ENCODE results near the gene LMBR1. TPM values are rescaled to one million over a fixed set of nuclear protein-coding genes. Genes with fewer than 3 reads are reported as not detected.

LMBR1 gene
- total RNA-seq, 1 donor from 2014 or later, result 159 TPM

- H3K27ac Mint-ChIP-seq (ENCODE audit: unreplicated experiment), result no peak overlapping the region
- no peak overlapping the region for H3K4me3 Mint-ChIP-seq (ENCODE audit: unreplicated experiment)
- H3K36me3 Mint-ChIP-seq (ENCODE audit: low read depth, unreplicated experiment), result peaks cover 8% of the 10 kb centered on the region
- no peak for TF ChIP-seq CTCF (IDR thresholded peaks at IDR 0.05; ENCODE audit: unreplicated experiment)
- H3K27me3 Mint-ChIP-seq (ENCODE audit: unreplicated experiment), result peaks cover 3% of the 10 kb centered on the region
- no peaks in the 10 kb centered on the region for H3K9me3 Mint-ChIP-seq (ENCODE audit: unreplicated experiment)
- no peaks in the 10 kb centered on the region for H3K4me1 Mint-ChIP-seq (ENCODE audit: unreplicated experiment)
- DNase-seq (ENCODE audit: low spot score), result no peak
Measured at GRCh38 chr7:156754201-156754600, 138.8 kb downstream of the LMBR1 start.

- H3K27me3 Mint-ChIP-seq (ENCODE audit: unreplicated experiment), result peaks cover 3% of the 10 kb centered on the region
- no peak for DNase-seq (ENCODE audit: low spot score)
- H3K36me3 Mint-ChIP-seq (ENCODE audit: low read depth, unreplicated experiment), result peaks cover 8% of the 10 kb centered on the region
- no peak overlapping the region for H3K27ac Mint-ChIP-seq (ENCODE audit: unreplicated experiment)
- no peak for TF ChIP-seq CTCF (IDR thresholded peaks at IDR 0.05; ENCODE audit: unreplicated experiment)
- no peaks in the 10 kb centered on the region for H3K9me3 Mint-ChIP-seq (ENCODE audit: unreplicated experiment)
- no peak overlapping the region for H3K4me3 Mint-ChIP-seq (ENCODE audit: unreplicated experiment)
- H3K4me1 Mint-ChIP-seq (ENCODE audit: unreplicated experiment), result no peaks in the 10 kb centered on the region
Measured at GRCh38 chr7:156753630-156754029, 139.4 kb downstream of the LMBR1 start.

- TF ChIP-seq CTCF (IDR thresholded peaks at IDR 0.05; ENCODE audit: unreplicated experiment), result no peak
- Mint-ChIP-seq H3K4me1 (ENCODE audit: unreplicated experiment) (no peaks in the 10 kb centered on the region), H3K27ac (ENCODE audit: unreplicated experiment) (no peak overlapping the region), H3K4me3 (ENCODE audit: unreplicated experiment) (no peak overlapping the region), H3K27me3 (ENCODE audit: unreplicated experiment) (peaks cover 3% of the 10 kb centered on the region), H3K9me3 (ENCODE audit: unreplicated experiment) (no peaks in the 10 kb centered on the region), H3K36me3 (ENCODE audit: low read depth, unreplicated experiment) (peaks cover 8% of the 10 kb centered on the region)
- no peak for DNase-seq (ENCODE audit: low spot score)
Measured at GRCh38 chr7:156753229-156753560, 139.8 kb downstream of the LMBR1 start.

GRCh38 chr7:156752367-156753228 lies 140.4 kb downstream of the LMBR1 start:
- H3K27ac Mint-ChIP-seq (ENCODE audit: unreplicated experiment), result no peak overlapping the region
- no peak for DNase-seq (ENCODE audit: low spot score)
- no peaks in the 10 kb centered on the region for H3K4me1 Mint-ChIP-seq (ENCODE audit: unreplicated experiment)
- peaks cover 8% of the 10 kb centered on the region for H3K36me3 Mint-ChIP-seq (ENCODE audit: low read depth, unreplicated experiment)
- no peak for TF ChIP-seq CTCF (IDR thresholded peaks at IDR 0.05; ENCODE audit: unreplicated experiment)
- H3K27me3 Mint-ChIP-seq (ENCODE audit: unreplicated experiment), result peaks cover 3% of the 10 kb centered on the region
- H3K9me3 Mint-ChIP-seq (ENCODE audit: unreplicated experiment), result no peaks in the 10 kb centered on the region
- no peak overlapping the region for H3K4me3 Mint-ChIP-seq (ENCODE audit: unreplicated experiment)

GRCh38 chr7:156751319-156751718 lies 141.7 kb downstream of the LMBR1 start:
- H3K27ac Mint-ChIP-seq (ENCODE audit: unreplicated experiment), result no peak overlapping the region
- H3K36me3 Mint-ChIP-seq (ENCODE audit: low read depth, unreplicated experiment), result peaks cover 8% of the 10 kb centered on the region
- H3K4me1 Mint-ChIP-seq (ENCODE audit: unreplicated experiment), result no peaks in the 10 kb centered on the region
- no peaks in the 10 kb centered on the region for H3K9me3 Mint-ChIP-seq (ENCODE audit: unreplicated experiment)
- DNase-seq (ENCODE audit: low spot score), result no peak
- TF ChIP-seq CTCF (IDR thresholded peaks at IDR 0.05; ENCODE audit: unreplicated experiment), result no peak
- peaks cover 3% of the 10 kb centered on the region for H3K27me3 Mint-ChIP-seq (ENCODE audit: unreplicated experiment)
- peak overlapping the region; percentile 9 for H3K4me3 Mint-ChIP-seq (ENCODE audit: unreplicated experiment)
